PC-3 (cell line): ENCODE measurements around the gene SMIM36. TPM values are rescaled to one million over a fixed set of nuclear protein-coding genes. Genes with fewer than 3 reads are reported as not detected.

Experiments used
- ATAC-seq: fragments of 200-7000 bp; cut with Tn5 transposase; 2 replicates; pipeline ENCODE4 v1.9.1; 2020; ENCODE audit warnings: mild to moderate bottlenecking, moderate library complexity
- BruUV-seq: library from RNA; stranded (reverse); fragments of 400-500 nt; replicated peaks from 2 replicates; lab custom pipeline; 2021; lab: Mats Ljungman, UMichigan
- CTCF ChIA-PET: fragments of 300-600 bp; sonication (Branson Sonifier 250); formaldehyde crosslinking; loops from one replicate; lab custom pipeline; 2022; ENCODE audit warnings: antibody characterized with exemption; lab: Charles Lee
- POLR2A ChIA-PET: fragments of 300-600 bp; sonication (Branson Sonifier 250); formaldehyde crosslinking; loops from one replicate; lab custom pipeline; 2022; ENCODE audit warnings: antibody characterized with exemption; ENCODE audit not compliant: unreplicated experiment; lab: Charles Lee
- DNase-seq: peaks from one replicate; pipeline ENCODE4 v3.0.0-alpha.2; 2015
- H2AFZ ChIP-seq: fragments of 300-600 bp; sonication (generic); 2 replicates; pipeline ENCODE4 v1.6.0; 2016; ENCODE audit warnings: antibody characterized with exemption, low read length
- H3F3A ChIP-seq: fragments of 300-600 bp; sonication (generic); one replicate; pipeline ENCODE4 v1.6.0; 2017; ENCODE audit warnings: antibody characterized with exemption, low read length, control low read depth, mild to moderate bottlenecking; ENCODE audit not compliant: unreplicated experiment
- H3K27ac ChIP-seq: fragments of 300-600 bp; sonication (generic); 2 replicates; pipeline ENCODE4 v1.5.1; 2016; ENCODE audit warnings: mild to moderate bottlenecking, low read length
- H3K27me3 ChIP-seq: fragments of 300-600 bp; sonication (generic); 2 replicates; pipeline ENCODE4 v1.6.1; 2016; ENCODE audit warnings: low read length, mixed read lengths
- H3K36me3 ChIP-seq: fragments of 300-600 bp; sonication (generic); 2 replicates; pipeline ENCODE4 v1.6.1; 2016; ENCODE audit warnings: low read depth, mixed run types, low read length, mixed read lengths
- H3K4me1 ChIP-seq: fragments of 300-600 bp; sonication (generic); 2 replicates; pipeline ENCODE4 v1.5.1; 2016; ENCODE audit warnings: low read length; ENCODE audit not compliant: insufficient read depth
- H3K4me2 ChIP-seq: fragments of 300-600 bp; sonication (generic); 2 replicates; pipeline ENCODE4 v1.6.0; 2016; ENCODE audit warnings: low read length
- H3K4me3 ChIP-seq: fragments of 300-600 bp; sonication (generic); 2 replicates; pipeline ENCODE4 v1.5.1; 2016; ENCODE audit warnings: mild to moderate bottlenecking, low read length, mixed read lengths
- H3K79me2 ChIP-seq: fragments of 300-600 bp; sonication (generic); 2 replicates; pipeline ENCODE4 v1.6.1; 2017; ENCODE audit warnings: low read length, mixed read lengths
- H3K9ac ChIP-seq: fragments of 300-600 bp; sonication (generic); 2 replicates; pipeline ENCODE4 v1.6.0; 2016; ENCODE audit warnings: mild to moderate bottlenecking, low read length
- H3K9me2 ChIP-seq: fragments of 300-600 bp; sonication (generic); replicated peaks from 2 replicates; pipeline ENCODE4 v1.6.1; 2016; ENCODE audit warnings: mixed run types, low read length, mixed read lengths
- H3K9me3 ChIP-seq: fragments of 300-600 bp; sonication (generic); 2 replicates; pipeline ENCODE4 v1.6.1; 2016; ENCODE audit warnings: low read length, mixed read lengths
- H4K20me1 ChIP-seq: fragments of 300-600 bp; sonication (generic); 2 replicates; pipeline ENCODE4 v1.6.1; 2016; ENCODE audit warnings: low read length, mixed read lengths
- EZH2 ChIP-seq: fragments of 300-600 bp; sonication (generic); IDR thresholded peaks from one replicate; pipeline ENCODE4 v1.6.1; 2017; ENCODE audit warnings: antibody characterized with exemption, mild to moderate bottlenecking, low read length; ENCODE audit not compliant: unreplicated experiment
- EZH2phosphoT487 ChIP-seq: fragments of 300-600 bp; sonication (generic); IDR thresholded peaks from 2 replicates; pipeline ENCODE4 v1.6.1; 2018; ENCODE audit warnings: mild to moderate bottlenecking, antibody characterized with exemption, low read length, borderline replicate concordance
- intact Hi-C: fragments of 100-400 bp; cut with micrococcal nuclease; formaldehyde crosslinking; loops from 2 replicates; pipeline ENCODE4 v1.9.0; 2023
- total RNA-seq: library from RNA; depleted of rRNA; stranded (reverse); fragments of >200 nt; gene quantifications from 2 replicates; pipeline ENCODE4 v1.2.3, GENCODE V29; 2014
- TF ChIP-seq, protein P1 (sequence below): fragments of 300-600 bp; sonication (generic); conservative IDR thresholded peaks from 2 replicates; pipeline ENCODE4 v1.5.1; 2017; ENCODE audit warnings: antibody characterized with exemption, low read depth, mild to moderate bottlenecking, low read length

SMIM36 gene
- total RNA-seq, 1 experiment from 2014 or later, result not detected

- H3K4me3 ChIP-seq, result no peak overlapping the region
- intact Hi-C loops, result loop anchor here (10.0 kb wide), 1 partner anchor 124 kb away; no protein-coding TSS in a partner anchor
- H3K4me1 ChIP-seq, result peaks cover 46% of the 10 kb centered on the region
- H3F3A ChIP-seq, result no peaks in the 10 kb centered on the region
- POLR2A ChIA-PET, result no interaction called here
- H3K9me3 ChIP-seq, result no peaks in the 10 kb centered on the region
- no peak overlapping the region for H3K9ac ChIP-seq
- no peak overlapping the region for H3K27ac ChIP-seq
- CTCF ChIA-PET, result no interaction called here
- ATAC-seq, result no peak
- H3K27me3 ChIP-seq, result no peaks in the 10 kb centered on the region
- H3K79me2 ChIP-seq, result no peaks in the 10 kb centered on the region
- no peaks in the 10 kb centered on the region for H3K9me2 ChIP-seq
- no peak for DNase-seq
- H2AFZ ChIP-seq, result no peak overlapping the region
- TF ChIP-seq, protein P1, sequence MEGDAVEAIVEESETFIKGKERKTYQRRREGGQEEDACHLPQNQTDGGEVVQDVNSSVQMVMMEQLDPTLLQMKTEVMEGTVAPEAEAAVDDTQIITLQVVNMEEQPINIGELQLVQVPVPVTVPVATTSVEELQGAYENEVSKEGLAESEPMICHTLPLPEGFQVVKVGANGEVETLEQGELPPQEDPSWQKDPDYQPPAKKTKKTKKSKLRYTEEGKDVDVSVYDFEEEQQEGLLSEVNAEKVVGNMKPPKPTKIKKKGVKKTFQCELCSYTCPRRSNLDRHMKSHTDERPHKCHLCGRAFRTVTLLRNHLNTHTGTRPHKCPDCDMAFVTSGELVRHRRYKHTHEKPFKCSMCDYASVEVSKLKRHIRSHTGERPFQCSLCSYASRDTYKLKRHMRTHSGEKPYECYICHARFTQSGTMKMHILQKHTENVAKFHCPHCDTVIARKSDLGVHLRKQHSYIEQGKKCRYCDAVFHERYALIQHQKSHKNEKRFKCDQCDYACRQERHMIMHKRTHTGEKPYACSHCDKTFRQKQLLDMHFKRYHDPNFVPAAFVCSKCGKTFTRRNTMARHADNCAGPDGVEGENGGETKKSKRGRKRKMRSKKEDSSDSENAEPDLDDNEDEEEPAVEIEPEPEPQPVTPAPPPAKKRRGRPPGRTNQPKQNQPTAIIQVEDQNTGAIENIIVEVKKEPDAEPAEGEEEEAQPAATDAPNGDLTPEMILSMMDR, result no peak
- TF ChIP-seq EZH2 (no peak), EZH2phosphoT487 (no peak)
- H3K36me3 ChIP-seq, result no peaks in the 10 kb centered on the region
- no TSS peak for BruUV-seq
- no peaks in the 10 kb centered on the region for H4K20me1 ChIP-seq
- no peak overlapping the region for H3K4me2 ChIP-seq
These were observed 60.9 kb downstream of the SMIM36 start for GRCh38 chr17:55450232-55450825.

- no TSS peak for BruUV-seq
- POLR2A ChIA-PET, result no interaction called here
- no peak for ATAC-seq
These were observed 62.6 kb downstream of the SMIM36 start for GRCh38 chr17:55448681-55449080.

More at GRCh38 chr17:55448681-55449080, 62.6 kb downstream of the SMIM36 start:
- H2AFZ ChIP-seq, result no peak overlapping the region
- intact Hi-C loops, result no loop called here
- no peaks in the 10 kb centered on the region for H3F3A ChIP-seq
- CTCF ChIA-PET, result interaction anchor here (0.6 kb wide), 1 partner anchor 270 kb away, joined by 3 read pairs; no protein-coding TSS in a partner anchor
- H4K20me1 ChIP-seq, result no peaks in the 10 kb centered on the region
- H3K79me2 ChIP-seq, result no peaks in the 10 kb centered on the region
- H3K4me1 ChIP-seq, result peaks cover 39% of the 10 kb centered on the region
- no peaks in the 10 kb centered on the region for H3K9me2 ChIP-seq
- no peaks in the 10 kb centered on the region for H3K36me3 ChIP-seq
- no peaks in the 10 kb centered on the region for H3K9me3 ChIP-seq
- peak overlapping the region; percentile 17; the same call in 1 of the 2 replicates for H3K4me2 ChIP-seq
- TF ChIP-seq EZH2phosphoT487, result no peak
- TF ChIP-seq EZH2, result no peak
- TF ChIP-seq, protein P1, result no peak
- H3K27me3 ChIP-seq, result no peaks in the 10 kb centered on the region
- H3K27ac ChIP-seq, result no peak overlapping the region
- DNase-seq, result peak; percentile 60
- no peak overlapping the region for H3K9ac ChIP-seq
- no peak overlapping the region for H3K4me3 ChIP-seq
